NCI-H510A (cell line): ENCODE data around the gene MIEN1.
A peak's percentile ranks its signal among the peaks of the same experiment; 100 is the strongest.
"Not testable (repeated sequence)": the region's sequence is repeated elsewhere in the genome, so short reads cannot be mapped to it uniquely, and the experiment has no call there.

Experiments used
- DNase-seq: peaks from one replicate; lab custom pipeline; 2025; lab: John Stamatoyannopoulos, UW

MIEN1 gene

DNA sequence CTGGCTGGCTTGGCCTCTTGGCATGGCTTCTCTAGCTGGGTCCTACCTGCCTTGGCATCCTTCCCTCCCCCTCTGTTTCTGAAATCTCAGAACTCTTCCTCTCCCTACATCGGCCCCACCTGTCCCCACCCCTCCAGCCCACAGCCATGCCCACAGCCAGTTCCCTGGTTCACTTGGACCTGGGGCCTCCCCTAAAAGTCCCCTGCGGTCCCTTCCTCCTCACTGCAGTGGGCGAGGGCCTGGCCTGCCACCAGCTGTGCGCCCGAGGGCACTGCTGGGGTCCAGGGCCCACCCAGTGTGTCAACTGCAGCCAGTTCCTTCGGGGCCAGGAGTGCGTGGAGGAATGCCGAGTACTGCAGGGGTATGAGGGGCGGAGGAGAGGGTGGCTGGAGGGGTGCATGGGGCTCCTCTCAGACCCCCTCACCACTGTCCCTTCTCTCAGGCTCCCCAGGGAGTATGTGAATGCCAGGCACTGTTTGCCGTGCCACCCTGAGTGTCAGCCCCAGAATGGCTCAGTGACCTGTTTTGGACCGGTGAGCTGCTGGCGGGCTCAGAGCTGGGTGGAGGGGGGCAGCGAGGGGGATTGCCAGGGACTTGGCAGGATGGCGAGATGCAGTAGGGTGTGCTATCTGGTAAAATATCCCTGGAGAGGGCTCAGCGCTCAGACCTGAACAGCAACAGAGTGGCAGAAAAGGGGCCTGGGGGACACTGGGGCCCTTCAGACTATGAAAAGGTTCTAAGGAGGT is 14.1 kb downstream of the MIEN1 start:
- DNase-seq, result no peak

DNA sequence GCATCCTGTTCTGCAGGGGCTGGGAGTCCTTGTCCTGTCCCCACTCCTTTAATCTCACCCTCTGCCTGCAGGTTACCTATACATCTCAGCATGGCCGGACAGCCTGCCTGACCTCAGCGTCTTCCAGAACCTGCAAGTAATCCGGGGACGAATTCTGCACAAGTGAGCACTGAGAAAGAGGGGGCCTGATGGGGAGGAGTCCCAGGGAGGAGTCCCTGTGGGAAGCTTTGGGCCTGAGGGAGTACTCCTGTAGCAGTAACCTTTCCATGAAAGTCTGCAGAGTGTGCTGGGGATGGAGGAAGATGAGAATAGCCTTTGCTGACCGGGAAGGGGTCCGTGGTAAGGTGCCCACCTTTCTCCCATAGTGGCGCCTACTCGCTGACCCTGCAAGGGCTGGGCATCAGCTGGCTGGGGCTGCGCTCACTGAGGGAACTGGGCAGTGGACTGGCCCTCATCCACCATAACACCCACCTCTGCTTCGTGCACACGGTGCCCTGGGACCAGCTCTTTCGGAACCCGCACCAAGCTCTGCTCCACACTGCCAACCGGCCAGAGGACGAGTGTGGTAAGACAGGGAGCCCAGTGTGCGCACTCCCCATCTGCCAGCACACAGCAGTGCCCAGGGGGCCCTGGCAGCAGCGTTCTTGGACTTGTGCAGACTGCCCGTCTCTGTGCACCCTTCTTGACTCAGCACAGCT is 14.8 kb downstream of the MIEN1 start:
- DNase-seq, result no peak

DNA sequence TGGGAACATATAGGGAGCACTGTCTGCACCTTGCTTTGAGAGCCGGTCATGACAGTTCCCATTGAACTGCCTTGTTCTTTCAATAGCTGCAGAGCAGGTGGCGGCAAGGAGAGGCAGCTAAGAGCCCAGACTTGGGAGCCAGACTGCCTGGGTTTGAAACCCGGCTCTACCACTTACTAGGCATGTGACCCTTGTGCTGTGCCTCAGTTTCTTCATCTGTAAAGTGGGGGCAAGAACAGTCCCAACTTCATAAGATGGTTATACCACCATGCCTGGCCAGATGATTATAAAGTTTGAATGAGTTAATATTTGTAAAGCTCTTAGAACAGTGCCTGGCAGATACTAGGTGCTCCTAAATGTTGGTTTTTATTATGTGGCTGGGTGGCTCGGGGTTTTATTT is 16.1 kb downstream of the MIEN1 start:
- no peak for DNase-seq

DNA sequence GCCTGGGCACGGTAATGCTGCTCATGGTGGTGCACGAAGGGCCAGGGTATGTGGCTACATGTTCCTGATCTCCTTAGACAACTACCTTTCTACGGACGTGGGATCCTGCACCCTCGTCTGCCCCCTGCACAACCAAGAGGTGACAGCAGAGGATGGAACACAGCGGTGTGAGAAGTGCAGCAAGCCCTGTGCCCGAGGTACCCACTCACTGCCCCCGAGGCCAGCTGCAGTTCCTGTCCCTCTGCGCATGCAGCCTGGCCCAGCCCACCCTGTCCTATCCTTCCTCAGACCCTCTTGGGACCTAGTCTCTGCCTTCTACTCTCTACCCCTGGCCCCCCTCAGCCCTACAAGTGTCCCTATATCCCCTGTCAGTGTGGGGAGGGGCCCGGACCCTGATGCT is 18.5 kb downstream of the MIEN1 start:
- no peak for DNase-seq

DNA sequence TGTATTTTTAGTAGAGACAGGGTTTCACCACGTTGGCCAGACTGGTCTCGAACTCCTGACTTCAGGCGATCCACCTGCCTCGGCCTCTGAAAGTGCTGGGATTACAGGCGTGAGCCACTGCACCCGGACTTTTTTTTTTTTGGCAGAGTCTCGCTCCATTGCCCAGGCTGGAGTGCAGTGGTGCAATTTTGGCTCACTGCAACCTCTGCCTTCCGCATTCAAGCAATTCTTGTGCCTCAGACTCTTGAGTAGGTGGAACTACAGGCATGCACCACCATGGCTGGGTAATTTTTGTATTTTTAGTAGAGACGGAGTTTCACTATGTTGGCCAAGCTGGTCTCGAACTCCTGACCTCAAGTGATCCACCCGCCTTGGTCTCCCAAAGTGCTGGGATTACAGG is 19.3 kb downstream of the MIEN1 start:
- DNase-seq, result not testable (repeated sequence)

DNA sequence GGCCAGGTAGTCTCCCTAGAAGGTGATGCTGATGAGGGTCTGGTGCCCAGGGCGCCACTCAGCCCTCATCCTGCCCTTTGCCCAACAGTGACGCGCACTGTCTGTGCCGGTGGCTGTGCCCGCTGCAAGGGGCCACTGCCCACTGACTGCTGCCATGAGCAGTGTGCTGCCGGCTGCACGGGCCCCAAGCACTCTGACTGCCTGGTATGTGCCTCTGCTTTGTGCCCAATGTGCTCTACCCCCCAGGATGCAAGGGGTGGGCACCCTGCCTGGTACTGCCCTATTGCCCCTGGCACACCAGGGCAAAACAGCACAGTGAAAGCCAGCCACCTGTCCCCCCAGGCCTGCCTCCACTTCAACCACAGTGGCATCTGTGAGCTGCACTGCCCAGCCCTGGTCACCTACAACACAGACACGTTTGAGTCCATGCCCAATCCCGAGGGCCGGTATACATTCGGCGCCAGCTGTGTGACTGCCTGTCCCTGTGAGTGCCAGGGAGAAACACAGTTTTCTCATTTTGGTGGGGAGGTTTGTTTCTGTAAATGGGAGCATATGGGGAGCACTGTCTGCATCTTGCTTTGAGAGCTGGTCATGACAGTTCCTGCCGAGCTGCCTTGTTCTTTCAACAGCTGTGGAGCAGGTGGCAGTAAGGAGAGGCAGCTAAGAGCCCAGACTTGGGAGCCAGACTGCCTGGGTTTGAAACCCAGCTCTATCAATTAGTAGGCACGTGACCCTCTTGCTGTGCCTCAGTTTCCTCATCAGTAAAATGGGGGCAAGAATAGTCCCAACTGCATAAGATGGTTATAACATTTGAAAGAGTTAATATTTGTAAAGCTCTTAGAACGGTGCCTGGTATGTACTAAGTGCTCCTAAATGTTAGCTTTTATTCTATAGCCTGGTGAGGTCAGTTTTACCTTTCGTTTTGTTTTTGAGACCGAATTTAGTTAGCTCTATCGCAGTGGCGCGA is 20.1 kb downstream of the MIEN1 start:
- DNase-seq, result no peak

DNA sequence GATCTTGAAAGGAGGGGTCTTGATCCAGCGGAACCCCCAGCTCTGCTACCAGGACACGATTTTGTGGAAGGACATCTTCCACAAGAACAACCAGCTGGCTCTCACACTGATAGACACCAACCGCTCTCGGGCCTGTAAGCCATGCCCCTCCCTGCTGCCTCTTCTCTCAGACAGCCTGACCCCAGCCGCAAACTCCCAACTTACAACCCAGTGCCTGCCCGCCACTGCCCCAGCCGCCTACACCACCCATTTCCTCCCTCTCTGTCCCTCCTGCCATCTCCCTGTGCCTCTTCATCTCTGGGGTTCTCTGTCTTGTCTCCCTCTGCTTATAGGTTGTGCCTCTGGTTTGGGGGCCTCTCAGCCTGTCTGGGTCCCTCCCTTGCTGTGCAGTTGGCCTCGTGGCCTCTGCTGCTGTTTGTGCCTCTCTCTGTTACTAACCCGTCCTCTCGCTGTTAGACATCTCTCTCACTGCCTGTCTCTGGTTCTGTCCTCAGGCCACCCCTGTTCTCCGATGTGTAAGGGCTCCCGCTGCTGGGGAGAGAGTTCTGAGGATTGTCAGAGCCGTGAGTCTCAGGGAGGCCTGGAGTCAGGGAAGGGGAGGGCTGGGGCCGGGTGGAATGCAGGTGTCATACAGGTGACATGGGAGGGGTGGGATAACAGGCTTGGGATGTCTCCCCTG is 20.9 kb downstream of the MIEN1 start:
- DNase-seq, result no peak

DNA sequence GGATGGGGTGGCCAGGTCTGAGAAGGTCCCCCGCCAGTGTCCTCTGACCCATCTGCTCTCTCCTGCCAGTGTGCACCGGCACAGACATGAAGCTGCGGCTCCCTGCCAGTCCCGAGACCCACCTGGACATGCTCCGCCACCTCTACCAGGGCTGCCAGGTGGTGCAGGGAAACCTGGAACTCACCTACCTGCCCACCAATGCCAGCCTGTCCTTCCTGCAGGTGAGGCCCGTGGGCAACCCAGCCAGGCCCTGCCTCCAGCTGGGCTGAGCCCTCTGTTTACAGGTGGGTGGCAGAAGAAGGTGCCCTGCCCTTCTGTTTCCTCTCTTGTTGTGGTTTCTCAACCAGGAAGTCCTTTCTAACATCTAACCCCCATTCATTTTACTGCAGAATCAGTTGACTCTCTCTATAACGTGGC is 23.4 kb downstream of the MIEN1 start:
- no peak for DNase-seq

DNA sequence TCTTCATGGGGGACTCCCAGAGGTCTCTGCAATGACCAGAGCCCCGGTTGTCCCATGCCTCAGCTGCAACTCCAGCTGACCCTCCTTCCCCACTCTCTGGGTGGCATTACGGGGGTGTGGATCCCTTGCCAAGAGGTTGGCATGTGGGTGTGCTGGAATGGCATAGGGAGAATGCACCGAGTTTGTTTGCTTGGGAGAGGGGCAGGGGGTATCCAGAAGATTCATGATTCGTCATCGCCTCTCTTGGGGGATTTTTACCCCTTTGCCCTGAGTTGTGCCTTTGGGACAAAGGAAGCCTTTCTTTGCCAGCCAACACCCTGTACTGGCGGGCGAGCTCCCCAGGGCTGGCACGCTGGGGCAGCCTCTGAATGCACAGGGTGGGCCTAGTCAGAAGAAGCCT is 23.9 kb downstream of the MIEN1 start:
- no peak for DNase-seq

DNA sequence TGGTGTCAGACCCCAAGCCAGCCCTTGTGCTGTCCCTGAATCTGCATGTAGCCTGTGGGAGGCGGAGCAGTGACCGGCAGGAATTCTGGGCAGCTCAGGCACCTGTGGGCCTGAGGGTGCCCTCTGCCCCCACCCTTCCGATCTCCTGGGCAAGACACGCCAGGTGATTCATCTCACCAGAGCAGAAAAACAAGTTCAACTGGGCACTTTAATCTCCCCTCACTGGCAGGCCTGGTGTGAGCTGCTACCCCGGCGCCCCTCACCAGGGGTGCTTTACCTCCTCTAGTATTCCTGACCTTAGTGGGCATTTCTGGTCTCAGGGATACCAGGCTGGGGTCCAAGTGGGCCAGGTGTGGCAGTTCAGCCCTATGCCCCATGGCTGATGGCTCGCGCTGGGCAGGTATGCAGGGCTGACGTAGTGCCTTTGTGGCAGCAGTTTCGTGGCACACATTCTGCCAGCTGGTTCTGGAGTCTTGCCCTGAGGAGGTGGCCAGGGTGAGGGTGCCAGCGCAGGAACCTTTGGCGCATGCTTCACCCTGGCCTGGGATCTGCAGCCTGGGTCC is 24.5 kb downstream of the MIEN1 start:
- peak; percentile 86 for DNase-seq

DNA sequence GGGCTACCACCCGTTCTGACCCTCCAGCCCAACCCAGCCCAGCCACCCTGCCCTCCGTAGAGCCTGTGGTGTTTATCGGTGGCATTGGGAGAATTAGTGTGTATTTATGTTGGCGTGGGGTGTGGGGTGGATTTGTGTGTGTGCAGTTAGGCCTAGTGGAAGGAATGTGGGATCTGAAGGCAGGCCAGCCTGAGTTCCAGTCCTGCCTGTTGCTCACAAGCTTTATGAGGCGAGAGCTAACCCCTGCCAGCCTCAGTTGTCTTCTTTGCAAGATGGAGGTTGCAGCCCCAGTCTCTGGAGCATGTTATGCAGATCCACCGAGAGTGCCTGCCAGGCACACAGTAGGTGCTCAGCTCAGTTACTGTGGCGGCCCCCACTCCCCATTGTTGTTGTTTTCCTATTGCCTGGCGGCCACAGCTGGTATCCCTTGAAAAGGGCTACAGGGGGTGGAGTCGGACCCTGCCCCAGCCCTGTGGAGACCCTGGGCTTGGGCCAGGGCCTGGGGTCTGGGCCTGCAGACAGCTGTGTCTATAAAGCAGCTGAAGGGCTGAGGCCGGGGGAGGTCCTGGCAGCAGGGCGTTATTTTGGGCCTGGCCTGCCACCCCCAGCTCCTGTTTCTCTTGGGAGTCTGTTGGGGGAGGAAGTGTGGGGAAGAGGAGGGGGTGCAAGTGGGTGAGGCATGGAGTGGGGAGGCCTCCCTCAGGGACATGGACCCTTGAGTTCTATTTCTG is 25.3 kb downstream of the MIEN1 start:
- DNase-seq, result no peak

DNA sequence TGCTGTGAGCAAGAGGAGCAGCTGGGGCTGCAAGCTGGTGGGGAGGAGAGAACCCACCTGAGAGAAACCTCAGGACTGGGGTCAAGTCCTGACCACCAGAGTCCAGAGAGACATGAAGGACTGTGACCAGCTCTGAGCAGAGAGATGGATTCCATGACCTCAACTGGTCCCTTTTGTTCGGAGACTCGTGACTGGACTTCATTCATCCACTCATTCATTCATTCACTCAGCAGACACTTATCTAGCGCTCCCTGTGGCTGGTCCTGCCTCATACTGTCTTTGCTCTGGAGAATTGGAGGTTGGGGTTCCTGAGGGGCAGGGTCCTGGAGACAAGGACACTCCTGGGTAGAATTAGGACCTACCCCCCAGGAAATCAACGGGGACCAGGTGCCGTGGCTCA is 26.4 kb downstream of the MIEN1 start:
- no peak for DNase-seq

DNA sequence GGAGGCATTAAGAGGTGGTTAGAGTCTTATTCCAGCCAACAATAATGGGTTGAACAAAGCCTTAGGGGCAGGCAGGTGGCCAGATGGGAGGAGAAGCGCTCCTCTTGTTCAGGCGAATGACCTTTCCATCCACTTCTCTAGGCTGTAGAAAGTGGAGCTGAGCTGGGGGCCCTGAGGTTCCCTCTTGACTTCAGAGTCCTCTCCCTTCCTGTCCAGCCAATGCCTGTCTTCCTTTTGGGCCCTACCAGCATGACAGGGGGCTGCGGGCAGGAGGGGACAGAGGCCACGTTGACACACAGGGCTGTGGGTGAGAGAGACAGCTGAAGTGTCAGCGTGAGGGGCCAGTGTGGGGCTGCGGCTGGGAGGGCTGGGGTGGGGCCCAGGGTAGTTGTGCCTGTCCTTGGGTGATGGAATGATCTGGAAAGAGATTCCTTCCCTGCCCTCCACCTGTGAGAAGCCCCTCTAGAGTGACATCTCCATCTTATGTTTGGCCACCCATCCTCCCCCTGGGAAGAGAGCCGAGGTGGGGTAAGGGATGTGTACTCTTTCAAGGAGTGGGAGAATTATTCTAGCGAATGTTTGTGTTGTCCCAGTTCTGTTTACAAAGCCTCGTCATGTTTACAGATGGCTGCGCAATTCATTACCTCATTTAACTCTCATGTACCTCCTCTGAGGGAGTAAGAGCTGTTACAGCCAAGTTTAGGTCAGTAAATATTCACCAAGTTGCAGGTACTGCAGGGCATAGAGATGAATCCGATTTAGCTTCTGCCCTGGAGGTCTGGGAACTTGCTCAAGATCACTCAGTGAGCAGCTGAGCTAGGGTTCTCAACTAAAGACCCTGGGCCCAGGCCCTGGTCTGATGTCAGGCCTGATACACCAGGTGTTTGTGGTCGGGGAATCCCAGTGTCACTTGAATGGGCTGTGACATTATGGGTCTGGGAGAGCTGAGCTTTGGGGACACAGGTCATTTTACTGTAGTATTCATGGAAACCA is 27.1 kb downstream of the MIEN1 start:
- no peak for DNase-seq

DNA sequence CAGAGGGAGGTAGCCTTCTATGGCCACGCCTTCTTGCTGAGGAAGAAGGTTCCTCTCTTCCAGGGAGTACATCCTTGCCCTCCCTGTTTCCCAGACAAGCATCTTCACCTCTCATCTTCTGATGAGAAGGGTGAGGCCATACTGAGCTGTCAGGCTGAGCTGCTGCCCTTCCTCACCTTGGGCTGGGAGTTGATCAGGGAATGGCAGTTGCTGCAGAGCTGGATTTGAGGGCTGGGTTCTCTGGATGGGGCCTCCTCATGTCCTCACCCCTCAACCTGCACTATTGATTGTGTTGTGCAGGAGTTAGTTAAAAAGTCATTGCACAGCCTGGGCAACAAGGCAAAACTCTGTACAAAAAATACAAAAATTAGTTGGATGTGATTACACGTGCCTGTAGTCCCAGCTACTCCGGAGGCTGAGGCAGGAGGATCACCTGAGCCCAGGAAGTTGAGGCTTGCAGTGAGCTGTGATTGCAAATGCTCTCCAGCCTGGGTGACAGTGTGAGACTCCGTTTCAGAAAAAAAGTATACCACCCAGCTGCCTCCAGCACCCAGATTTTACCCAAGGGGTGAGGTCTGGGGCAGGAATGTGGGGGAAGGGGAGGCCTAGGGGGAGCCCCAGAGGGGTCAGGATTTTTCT is 28.4 kb downstream of the MIEN1 start:
- DNase-seq, result no peak

DNA sequence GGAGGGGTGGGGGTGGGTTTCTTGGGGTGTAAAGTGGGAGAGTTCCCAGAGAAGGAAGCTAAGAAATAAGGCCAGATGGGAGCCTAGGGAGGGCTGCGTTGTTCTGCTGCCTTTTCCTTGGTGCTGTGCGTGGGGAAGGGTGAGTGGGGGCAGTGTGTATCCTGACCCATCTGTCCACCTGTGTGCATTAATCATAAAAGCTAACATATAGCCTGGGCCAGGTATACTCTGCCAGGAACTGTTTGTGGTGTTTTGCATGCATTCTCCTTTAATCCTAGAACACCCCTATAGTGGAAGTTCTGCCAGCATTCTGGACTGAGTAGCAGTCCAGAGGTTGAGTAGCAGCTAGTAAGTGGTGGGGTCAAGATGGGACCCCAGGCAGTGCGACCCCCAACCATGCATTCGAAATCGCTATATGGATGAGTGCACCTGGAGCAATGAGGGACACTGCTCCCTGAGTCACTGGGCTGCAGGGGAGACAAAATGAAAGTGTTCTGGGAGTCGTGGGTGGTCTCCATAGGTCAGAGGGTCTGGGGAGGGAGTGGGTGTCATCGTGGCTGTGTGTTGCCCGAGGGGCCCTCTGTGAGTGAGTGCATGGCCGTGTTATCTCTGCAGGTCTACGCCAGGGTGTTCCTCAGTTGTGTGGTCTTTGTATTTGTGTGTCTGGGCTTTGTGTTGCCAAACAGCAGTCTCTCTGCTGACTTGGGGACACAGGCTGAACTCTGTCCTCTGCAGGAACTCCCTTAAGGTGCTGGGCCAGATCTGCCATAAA is 29.1 kb downstream of the MIEN1 start:
- DNase-seq, result no peak

DNA sequence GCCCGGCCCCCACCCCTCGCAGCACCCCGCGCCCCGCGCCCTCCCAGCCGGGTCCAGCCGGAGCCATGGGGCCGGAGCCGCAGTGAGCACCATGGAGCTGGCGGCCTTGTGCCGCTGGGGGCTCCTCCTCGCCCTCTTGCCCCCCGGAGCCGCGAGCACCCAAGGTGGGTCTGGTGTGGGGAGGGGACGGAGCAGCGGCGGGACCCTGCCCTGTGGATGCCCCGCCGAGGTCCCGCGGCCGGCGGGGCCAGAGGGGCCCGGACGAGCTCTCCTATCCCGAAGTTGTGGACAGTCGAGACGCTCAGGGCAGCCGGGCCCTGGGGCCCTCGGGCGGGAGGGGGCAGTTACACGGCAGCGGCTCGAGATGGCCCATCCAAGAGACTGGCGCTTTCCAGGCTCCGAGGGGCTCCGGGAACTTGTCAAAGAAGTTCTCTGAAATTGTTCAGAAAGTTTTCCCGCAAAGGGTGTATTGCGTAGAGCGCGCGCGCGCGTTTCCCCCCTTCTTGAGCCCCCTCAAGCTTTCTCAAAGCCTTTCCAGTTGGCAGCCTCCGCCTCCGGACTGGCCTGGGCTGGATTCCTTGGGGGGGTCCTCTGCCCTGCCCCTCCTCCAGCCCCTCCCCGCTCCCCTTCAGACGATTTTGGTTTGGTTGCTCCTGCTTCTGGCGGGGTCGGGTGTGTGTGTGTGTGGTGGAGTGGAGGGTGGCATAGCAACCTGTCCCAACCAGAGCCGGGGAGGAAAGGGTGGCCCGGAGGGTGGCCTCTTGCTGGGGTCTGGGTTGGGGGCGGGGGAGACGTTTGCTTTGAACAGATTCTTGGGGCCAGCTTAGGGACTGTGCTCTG is 30.0 kb downstream of the MIEN1 start:
- DNase-seq, result no peak

DNA sequence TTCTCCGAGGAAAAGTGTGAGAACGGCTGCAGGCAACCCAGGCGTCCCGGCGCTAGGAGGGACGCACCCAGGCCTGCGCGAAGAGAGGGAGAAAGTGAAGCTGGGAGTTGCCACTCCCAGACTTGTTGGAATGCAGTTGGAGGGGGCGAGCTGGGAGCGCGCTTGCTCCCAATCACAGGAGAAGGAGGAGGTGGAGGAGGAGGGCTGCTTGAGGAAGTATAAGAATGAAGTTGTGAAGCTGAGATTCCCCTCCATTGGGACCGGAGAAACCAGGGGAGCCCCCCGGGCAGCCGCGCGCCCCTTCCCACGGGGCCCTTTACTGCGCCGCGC is 30.5 kb downstream of the MIEN1 start, which contains the start of gene ERBB2:
Gene ERBB2, plus strand, starts transcription at position 247 of the 330 bp plus-strand sequence. CDS start 175 bp downstream, outside the sequence.
- no peak for DNase-seq
